ENCODE data around the gene AVPR1B. TPM values are rescaled to one million over a fixed set of nuclear protein-coding genes. Genes with fewer than 3 reads are reported as not detected.

AVPR1B gene
- polyA plus RNA-seq, 1 donor (not counting 4 experiments of a cell fraction or from before 2014, with no cell fraction given) = not detected

GRCh38 chr1:206103979-206104378 is 13.2 kb downstream of the AVPR1B start:
- Histone ChIP-seq H3K9me3 (ENCODE audit: control insufficient read depth, low read depth, low read length) (no peaks in the 10 kb centered on the region), H3K4me1 (ENCODE audit: control insufficient read depth, extremely low read depth, insufficient read depth, low read length) (peaks cover 8% of the 10 kb centered on the region), H3K4me3 (ENCODE audit: control insufficient read depth in 2 of 3, extremely low read depth in 1 of 3, insufficient read depth in 2 of 3, low read depth in 1 of 3, low read length in 3 of 3) (no peak overlapping the region), H2AFZ (ENCODE audit: control insufficient read depth, low read length) (no peak overlapping the region), H3K27ac (ENCODE audit: control insufficient read depth, insufficient read depth, low read length) (no peak overlapping the region), H3K9me1 (ENCODE audit: control insufficient read depth, extremely low read depth, insufficient read depth, low read length) (no peaks in the 10 kb centered on the region), H3K79me2 (ENCODE audit: control insufficient read depth, insufficient read depth, low read length) (no peaks in the 10 kb centered on the region), H3K9ac (ENCODE audit: control insufficient read depth, extremely low read depth, insufficient read depth, low read length) (no peak overlapping the region), H4K20me1 (ENCODE audit: control insufficient read depth, extremely low read depth, insufficient read depth, low read length) (no peaks in the 10 kb centered on the region), H3K36me3 (ENCODE audit: control insufficient read depth in 2 of 2, extremely low read depth in 1 of 2, insufficient read depth in 2 of 2, low read length in 2 of 2) (no peaks in the 10 kb centered on the region), H3K27me3 (ENCODE audit: control insufficient read depth, extremely low read depth, insufficient read depth, low read length) (peaks cover 4% of the 10 kb centered on the region), H3K4me2 (ENCODE audit: control insufficient read depth, extremely low read depth, insufficient read depth, low read depth, low read length) (no peak overlapping the region)
- DNase-seq (ENCODE audit: low read depth, low spot score) (no peak), FAIRE-seq (no peak)
- dilution Hi-C loops (cut with MboI; ENCODE audit: extremely low pct_ligation_motif_present, low sequenced_read_pairs) = no loop called here
- TF ChIP-seq EZH2 (IDR thresholded peaks at IDR 0.05; ENCODE audit: low read length) = no peak

GRCh38 chr1:206102292-206102936 is 14.8 kb downstream of the AVPR1B start:
- Histone ChIP-seq H2AFZ (ENCODE audit: control insufficient read depth, low read length) (no peak overlapping the region), H3K4me1 (ENCODE audit: control insufficient read depth, extremely low read depth, insufficient read depth, low read length) (peaks cover 8% of the 10 kb centered on the region), H3K9me3 (ENCODE audit: control insufficient read depth, low read depth, low read length) (no peaks in the 10 kb centered on the region), H4K20me1 (ENCODE audit: control insufficient read depth, extremely low read depth, insufficient read depth, low read length) (no peaks in the 10 kb centered on the region), H3K79me2 (ENCODE audit: control insufficient read depth, insufficient read depth, low read length) (no peaks in the 10 kb centered on the region), H3K9me1 (ENCODE audit: control insufficient read depth, extremely low read depth, insufficient read depth, low read length) (no peaks in the 10 kb centered on the region), H3K36me3 (ENCODE audit: control insufficient read depth in 2 of 2, extremely low read depth in 1 of 2, insufficient read depth in 2 of 2, low read length in 2 of 2) (no peaks in the 10 kb centered on the region), H3K27ac (ENCODE audit: control insufficient read depth, insufficient read depth, low read length) (no peak overlapping the region), H3K9ac (ENCODE audit: control insufficient read depth, extremely low read depth, insufficient read depth, low read length) (no peak overlapping the region), H3K4me2 (ENCODE audit: control insufficient read depth, extremely low read depth, insufficient read depth, low read depth, low read length) (no peak overlapping the region), H3K4me3 (ENCODE audit: control insufficient read depth in 2 of 3, extremely low read depth in 1 of 3, insufficient read depth in 2 of 3, low read depth in 1 of 3, low read length in 3 of 3) (no peak overlapping the region), H3K27me3 (ENCODE audit: control insufficient read depth, extremely low read depth, insufficient read depth, low read length) (peaks cover 2% of the 10 kb centered on the region)
- dilution Hi-C loops (cut with MboI; ENCODE audit: extremely low pct_ligation_motif_present, low sequenced_read_pairs) = no loop called here
- FAIRE-seq (no peak), DNase-seq (ENCODE audit: low read depth, low spot score) (no peak)
- no peak for TF ChIP-seq EZH2 (IDR thresholded peaks at IDR 0.05; ENCODE audit: low read length)
- TF ChIP-seq, protein P1, sequence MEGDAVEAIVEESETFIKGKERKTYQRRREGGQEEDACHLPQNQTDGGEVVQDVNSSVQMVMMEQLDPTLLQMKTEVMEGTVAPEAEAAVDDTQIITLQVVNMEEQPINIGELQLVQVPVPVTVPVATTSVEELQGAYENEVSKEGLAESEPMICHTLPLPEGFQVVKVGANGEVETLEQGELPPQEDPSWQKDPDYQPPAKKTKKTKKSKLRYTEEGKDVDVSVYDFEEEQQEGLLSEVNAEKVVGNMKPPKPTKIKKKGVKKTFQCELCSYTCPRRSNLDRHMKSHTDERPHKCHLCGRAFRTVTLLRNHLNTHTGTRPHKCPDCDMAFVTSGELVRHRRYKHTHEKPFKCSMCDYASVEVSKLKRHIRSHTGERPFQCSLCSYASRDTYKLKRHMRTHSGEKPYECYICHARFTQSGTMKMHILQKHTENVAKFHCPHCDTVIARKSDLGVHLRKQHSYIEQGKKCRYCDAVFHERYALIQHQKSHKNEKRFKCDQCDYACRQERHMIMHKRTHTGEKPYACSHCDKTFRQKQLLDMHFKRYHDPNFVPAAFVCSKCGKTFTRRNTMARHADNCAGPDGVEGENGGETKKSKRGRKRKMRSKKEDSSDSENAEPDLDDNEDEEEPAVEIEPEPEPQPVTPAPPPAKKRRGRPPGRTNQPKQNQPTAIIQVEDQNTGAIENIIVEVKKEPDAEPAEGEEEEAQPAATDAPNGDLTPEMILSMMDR (optimal IDR thresholded peaks at IDR 0.05 in 1 of 3, IDR thresholded peaks at IDR 0.05 in 1 of 3, conservative IDR thresholded peaks at IDR 0.05 in 1 of 3; ENCODE audit: extremely low read depth in 1 of 3, insufficient read depth in 2 of 3, low read length in 3 of 3) = no peak
